Measurements from ENCODE around the gene CAPN7. TPM values are rescaled to one million over a fixed set of nuclear protein-coding genes. Genes with fewer than 3 reads are reported as not detected.

Gene CAPN7
- total RNA-seq, 1 experiment from 2014 or later, result 39.4 TPM

DNA sequence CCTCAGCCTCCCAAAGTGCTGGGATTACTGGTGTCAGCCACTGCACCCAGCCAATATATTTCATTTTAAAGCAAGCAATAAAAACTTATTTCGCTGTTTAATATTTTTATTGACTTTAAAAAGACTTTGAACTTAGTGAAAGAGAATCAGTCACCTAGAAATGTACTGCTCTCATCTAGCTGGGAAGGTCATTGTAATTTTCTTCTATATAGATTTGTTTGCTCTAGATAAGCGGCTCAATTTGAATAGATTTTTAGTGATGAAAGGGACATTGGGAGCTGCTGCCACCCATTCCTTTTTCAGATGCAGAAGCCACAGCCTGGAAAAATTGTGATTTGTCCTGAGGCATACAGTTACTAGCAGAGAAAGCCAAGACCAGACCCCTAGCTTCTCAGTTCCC, 40.1 kb downstream of the CAPN7 start:
- DNase-seq (ENCODE audit: low spot score), result no peak

DNA sequence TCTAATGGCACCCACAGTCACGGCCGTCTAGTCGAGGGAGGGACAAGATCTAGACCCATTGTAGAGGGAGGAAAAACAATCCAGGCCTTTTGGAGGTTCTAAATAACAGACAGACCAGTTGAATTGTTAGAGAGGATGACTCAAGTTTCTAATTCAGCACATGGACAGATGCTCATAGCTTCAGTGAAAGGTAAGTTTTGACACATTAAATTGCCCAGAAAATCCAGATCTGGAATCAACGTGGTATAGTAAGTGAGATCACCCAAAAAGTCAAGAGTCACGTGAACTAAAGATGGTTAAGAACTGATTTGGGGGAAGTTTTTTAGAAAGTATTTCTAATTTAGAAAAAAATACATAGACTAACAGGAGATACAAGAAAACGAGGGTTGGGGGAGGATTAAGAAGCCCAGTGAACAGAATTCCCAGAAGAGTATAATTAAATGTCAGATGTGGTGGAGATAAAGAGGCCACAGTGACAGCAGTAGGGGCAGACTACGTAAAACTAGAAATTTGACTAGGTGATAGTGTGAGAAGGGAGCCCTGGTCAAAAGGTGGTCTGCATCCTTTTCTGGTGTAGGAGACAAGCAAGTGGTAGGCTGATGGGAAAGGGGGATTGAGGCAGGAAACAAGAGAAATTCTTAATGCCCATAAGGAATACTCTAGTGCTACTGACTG, 47.1 kb downstream of the CAPN7 start:
- no peak for DNase-seq (ENCODE audit: low spot score)

DNA sequence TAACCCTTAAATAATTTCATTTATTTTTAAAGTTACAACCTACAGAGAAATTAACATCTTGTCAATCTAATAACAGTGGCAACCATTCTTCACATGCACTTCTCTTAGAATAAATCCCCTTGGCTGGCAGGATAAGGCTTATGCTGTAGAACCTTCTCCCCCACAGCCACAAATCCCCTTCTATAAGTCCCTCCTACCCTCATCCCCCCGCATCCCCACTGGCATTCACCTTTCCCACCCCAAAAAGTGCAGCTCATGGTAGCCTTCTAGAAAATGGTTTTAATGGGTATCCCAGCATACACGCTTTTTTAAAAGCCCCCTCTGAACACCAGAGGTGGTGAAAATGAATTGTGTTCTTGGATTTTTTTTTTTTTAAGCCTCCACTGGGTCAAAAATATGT, 49.2 kb downstream of the CAPN7 start:
- no peak for DNase-seq (ENCODE audit: low spot score)

DNA sequence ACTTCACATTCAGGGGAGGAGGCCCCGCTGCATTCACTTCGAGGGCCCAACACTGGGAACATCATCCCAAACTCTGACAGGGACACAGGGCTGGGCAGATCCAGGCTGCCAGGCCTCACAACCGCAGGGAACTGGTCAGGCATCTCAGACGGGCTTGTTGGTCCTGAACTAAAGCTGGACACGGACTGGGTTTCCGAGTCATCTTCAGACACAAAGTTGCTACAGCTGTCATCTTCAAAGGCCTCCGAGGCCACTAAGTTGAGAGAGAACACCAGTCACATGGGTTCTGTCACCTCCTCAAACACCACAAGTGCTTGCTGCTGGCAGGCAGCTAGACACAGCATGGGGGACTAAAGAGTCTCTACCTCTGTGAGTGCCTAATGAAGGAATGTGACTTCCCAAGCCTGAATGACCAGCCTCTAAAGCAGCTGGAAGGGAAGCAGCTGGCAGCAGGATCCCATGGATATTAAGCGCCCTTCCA, 50.9 kb downstream of the CAPN7 start:
- no peak for DNase-seq (ENCODE audit: low spot score)

DNA sequence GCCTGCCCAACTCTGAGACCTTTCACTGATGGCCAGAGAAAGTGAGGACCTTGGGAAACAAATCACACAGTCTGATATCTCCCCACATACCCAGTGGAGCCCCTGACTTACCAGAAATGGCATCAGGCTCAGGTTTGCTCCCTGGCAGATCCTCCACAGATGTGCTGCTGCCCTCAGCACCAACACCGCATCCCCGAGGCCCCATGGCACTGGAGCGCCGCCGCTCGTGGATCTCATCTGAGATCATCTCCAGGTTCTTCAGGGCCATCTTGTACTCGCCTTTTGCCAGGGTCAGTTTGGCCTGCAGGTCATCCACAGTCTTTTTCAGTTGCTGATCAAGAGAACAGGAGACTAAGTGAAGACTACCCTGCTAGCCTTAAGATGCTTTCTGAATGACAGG, 52.7 kb downstream of the CAPN7 start:
- no peak for DNase-seq (ENCODE audit: low spot score)

DNA sequence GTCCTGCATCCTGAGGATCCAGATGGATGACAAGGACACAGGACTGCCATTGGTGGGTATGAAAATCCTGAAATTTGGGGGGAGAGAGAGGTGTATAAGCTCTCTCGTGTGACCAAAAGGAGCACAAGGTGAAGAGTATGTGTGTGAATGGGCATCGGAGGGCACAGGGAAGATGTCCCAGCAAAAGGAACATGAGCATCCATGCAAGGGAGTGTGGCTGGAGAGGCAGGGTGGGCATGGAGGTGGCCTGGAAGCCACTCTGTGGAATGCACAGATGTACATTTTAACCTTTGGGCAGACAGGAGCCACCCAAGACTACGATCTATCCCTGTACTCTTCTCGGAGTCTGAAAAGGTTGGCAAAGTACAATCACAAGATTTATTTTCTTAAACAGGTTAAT, 54.5 kb downstream of the CAPN7 start:
- DNase-seq (ENCODE audit: low spot score), result no peak

DNA sequence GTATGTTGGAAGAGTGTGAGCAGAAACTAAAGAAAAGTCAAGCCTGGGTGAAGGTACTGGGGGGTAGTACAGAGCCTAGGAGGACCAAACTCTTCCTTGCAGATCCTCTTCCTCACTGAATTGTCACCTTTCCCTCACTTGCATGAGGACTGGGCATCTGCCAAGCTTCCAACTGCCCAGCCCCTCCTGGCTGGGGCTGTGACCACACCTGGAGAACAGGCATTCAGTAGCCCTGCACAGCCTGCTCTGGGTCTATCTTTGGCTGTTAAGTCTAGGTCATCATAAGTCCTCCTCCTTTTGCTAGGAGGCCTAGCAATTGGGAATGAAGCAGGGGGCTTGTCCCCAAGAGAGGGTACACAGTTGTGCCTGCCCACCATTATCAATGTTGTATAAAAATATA, 55.2 kb downstream of the CAPN7 start:
- no peak for DNase-seq (ENCODE audit: low spot score)

DNA sequence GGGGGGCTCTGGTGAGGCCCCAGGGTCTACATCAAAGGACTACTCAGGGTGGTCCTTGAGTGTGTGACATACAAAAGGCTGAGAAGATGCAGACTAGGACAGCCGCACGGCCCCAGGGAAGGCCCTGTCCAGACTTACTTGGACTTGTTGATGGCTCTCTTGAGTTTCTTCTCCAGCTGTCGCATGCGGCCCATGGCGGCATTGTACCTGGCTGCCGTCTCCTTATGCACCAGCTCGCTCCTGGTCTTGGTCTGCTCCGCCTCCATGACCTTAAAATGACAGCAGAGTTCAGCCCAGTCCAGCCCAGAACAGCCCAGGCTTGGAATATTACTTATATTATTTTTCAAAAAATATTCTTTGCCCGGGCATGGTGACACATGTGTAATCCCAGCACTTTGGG, 56.0 kb downstream of the CAPN7 start:
- DNase-seq (ENCODE audit: low spot score), result no peak

DNA sequence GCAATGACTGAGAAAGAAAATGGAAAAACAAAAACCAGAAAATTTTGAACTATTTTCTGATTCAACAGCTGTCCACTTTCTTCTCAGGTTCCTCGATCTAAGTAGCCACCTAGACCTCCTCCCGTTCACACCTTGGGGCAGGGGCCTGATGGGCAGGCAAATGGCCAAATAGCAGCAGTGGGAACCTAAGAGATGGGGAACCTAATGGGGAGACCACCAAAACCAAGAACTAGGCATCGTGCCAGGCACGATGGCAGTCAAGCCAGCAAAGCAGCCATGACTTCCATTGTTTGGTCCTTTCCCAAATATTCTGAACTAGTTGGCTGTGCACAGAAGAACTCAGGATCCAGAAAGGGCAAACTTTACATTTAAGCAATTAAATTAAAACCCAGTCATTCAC, 57.1 kb downstream of the CAPN7 start:
- DNase-seq (ENCODE audit: low spot score), result no peak

DNA sequence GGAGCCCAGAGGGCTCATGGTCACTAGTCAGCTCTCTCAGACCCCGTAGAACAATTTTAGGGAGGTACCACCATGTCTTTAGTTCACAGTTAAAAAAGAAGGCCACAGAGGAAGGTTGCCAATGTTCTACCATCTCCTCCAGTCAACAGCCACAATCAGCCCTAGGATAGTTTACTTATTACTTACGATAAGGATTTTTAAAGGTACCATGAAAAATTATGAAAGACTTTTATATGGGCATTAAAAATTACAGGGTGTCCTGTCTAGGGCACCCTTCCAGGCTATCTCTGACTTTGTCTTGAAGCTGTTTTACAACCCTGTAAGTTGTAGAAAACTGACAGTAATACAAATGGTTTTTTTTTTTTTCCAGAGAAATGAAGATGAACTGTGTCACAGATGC, 57.9 kb downstream of the CAPN7 start:
- DNase-seq (ENCODE audit: low spot score), result no peak

DNA sequence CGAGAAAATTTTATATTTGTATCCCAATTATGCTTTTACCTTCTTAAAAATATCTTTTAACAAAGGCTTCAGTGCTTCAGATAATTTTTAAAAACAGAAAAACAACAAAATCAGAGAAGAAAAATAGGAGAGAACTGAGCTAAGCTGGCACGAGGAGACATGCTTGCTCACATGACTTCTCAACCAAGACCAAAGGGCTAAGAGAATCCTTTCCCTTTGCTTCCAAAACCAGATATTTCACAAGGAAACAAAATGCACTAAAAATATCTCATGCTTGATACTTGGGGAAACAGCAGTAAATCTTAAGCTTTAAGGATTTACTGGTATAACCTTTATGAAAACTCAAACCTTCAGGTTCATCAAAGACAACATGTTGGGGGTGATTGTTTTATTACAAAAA, 58.4 kb downstream of the CAPN7 start:
- DNase-seq (ENCODE audit: low spot score), result no peak

DNA sequence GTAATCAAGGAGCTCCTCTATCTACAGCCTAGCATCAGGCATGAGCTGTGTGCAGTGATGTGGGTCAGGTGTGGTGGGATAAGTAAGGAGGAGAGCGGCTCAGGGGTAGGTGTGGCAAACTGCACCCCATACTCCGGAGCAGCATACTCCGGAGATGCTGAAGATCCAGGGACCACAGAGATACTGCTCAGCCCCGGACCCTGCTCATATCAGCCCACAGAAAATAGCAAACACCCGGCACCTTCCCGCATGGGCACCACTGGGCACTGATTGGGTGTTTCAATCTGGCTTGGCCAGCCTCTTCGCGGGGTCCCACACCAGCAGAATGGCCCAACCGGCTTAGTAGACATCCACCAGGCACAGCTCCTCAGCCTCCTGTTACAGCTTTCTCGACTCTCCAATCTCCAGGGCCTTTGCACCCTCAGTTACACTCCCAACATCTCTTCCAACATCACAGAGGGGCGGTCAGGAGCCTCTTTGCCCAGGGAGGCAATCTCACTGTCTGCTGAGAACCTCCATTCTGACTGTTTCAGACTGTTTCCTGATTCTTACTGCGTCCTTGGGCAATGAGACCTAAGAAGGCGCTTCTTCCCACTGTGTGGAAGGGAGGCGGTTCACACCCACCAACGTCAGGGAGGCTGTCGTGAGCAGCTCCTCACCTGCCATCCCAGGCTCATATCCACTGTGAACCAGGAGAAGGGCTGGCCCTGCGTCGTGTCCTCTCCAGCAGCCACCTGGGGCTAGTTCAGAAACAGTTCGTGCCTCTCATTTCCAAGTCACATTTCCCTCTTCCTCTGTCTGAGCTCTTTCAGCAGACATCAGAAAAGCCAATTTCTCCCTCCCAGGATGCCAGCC, 59.8 kb downstream of the CAPN7 start:
- no peak for DNase-seq (ENCODE audit: low spot score)

DNA sequence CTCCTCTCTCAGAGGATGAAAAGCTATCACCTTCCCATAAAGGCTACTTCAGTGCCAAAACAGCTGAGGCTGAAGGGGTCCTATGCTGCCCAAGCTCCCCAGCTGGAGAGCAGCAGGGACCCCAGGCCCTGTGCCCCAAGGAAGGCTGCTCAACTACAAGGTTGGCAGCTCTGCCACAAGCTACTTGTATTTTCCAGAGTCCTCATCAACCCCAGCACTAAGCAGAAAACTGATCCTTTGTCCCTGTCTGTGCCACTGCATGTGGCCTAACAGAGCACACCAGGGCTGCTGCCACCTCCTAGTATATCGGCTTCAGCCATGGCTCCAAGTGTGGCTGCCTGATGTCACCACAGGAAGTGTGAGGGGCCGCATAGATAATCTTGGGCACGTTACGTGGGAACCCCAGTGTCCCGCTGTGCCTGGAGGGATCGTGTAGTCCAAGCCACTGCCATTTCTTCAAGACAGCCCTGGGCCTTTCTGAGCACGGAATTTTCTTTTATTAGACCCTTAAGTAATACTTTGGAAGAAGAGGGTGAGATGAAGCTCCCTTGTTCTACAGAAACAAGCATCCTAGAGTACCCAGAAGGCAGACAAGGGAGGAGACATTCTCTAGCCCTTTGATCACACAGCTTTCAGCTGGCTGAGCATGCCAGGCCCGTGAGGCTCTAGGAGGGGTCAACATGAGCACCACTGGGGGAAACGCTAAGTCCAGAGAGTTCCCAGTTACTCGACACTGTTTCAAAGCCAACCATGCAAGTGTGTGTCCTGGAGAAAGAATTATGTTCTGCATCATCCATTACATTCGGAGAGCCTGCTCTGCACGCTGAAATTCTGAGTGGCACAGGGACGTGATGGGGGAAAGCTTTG, 60.7 kb downstream of the CAPN7 start:
- DNase-seq (ENCODE audit: low spot score), result no peak

DNA sequence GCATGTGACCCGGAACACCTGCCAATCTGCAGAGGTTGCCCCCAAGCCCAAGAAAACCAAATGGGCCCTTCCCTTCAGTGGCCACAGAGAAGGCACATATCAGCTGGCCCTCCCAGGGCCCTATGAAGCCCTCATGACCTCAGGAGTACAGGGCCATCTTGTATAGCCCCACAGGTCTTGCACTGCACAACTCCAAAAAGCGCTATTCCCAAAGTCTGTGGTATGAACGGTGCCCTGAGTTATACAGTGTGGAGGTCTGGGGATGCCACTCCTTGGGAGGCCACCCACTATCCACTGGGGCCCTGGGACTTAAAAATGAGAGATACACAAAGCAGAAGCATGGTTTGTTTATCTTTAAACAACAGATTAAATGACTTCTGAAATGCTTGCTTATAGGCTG, 61.5 kb downstream of the CAPN7 start:
- DNase-seq (ENCODE audit: low spot score), result no peak

DNA sequence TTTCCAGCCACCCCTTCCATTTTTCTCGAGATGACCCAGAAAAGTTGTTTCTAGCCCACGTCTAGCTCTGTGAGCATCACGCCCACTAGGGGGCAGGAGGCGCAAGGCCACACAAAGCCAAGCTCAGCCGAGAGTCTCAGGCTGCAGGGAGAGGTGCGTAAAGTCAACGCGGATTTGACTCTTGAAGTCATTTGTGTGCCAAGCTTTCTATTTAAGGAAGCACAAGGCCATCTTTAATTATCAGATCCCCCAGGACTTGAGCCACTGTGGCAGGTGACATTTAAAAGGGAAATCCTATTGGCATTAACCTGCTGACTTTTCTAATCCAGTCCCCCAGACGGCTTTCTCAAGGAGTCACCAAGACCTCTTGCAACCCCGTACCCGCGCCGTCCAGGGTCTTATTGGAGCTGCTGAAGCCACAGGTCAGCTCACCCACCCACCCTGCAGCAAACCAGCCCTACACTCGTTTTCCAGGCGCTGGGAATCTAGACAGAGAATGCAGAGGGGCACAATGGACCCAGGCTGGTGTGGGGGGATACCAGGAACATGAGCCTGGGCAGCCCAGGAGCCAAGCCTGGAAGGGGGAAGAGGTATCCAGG, 62.1 kb downstream of the CAPN7 start:
- DNase-seq (ENCODE audit: low spot score), result peak; percentile 82

DNA sequence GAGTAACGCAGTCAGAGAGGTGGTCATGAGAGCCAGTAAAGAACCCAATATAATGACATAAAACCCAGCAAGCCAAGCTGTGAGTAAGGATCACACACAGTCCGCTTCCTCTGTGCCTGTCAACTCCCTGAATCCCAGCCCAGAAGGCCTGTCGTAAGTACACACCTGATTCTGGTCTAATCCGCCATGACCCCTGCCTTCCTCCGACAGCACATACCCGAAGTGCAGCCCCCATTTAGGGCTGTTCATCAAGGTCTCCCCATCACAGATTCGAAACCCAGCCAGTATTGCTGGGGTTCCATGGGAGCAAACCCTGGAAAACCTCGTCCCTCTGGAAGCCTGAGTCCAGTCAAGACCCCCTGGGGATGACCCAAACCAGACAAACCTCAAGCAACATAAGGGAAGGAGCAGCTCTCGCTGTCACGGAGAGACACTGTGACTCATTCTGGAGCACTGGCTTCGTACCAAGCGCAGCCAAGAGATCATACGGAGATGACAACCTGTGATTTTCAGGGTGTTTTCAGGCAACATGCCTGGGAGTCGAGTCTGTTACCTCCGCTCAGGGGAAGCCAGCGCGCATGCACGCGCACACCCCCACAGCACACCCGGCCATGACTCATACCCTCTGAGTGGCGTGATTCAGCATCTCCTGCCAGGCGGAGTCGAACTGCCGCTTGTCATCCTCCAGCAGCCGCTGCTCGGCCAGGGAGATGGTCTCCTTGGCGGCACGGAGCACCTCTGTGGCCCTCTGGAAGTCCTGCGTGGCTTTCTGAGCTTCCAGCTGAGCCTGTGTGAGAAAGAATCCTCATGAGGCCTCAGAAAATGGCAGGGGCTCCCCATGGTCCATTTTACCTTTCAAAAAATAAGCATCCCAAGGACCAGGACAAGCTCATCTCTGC, 63.3 kb downstream of the CAPN7 start:
- peak; percentile 99 for DNase-seq (ENCODE audit: low spot score)

DNA sequence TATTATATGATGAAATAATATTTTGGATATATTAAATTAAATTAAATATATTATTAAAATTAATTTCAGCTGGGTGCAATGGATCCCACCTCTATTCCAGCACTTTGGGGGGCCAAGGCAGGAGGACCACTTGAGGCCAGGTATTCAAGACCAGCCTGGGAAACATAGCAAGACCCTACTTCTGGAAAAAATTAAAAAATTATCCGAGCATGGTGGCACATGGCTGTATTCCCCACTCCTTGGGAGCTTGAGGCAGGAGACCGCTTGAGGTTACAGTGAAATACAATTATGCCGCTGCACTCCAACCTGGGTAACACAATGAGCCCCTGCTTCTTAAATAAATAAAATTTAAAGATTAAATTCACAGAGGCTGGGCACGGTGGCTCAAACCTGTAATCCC, 65.0 kb downstream of the CAPN7 start:
- no peak for DNase-seq (ENCODE audit: low spot score)

DNA sequence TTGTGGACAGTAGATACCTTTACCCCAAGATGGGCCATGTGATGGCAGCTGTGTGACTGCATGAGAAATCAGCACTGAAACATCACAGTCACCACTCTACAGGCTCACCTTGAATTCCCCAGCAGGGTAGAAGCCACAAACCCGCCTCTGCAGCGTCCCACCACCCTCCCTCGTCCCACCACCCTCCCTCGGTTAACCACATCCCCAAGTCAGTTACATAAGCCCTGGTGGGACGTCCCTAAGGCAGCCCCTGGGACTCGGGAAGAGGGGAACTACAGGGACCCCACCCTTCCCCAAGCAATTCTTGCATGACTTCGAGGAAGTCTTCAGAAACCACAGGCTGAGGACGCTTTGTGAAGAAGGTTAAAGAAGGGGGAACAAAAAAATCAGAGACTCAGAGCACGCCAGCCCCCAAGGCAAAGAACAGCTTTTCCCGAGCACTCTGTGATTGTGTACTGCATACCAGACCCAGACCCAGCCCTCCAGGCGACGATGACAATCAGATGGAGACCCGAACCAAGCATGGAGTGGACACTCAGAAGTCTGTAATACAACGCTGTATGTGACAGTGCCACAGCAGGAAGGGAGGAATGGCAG, 65.8 kb downstream of the CAPN7 start:
- DNase-seq (ENCODE audit: low spot score), result peak; percentile 54

DNA sequence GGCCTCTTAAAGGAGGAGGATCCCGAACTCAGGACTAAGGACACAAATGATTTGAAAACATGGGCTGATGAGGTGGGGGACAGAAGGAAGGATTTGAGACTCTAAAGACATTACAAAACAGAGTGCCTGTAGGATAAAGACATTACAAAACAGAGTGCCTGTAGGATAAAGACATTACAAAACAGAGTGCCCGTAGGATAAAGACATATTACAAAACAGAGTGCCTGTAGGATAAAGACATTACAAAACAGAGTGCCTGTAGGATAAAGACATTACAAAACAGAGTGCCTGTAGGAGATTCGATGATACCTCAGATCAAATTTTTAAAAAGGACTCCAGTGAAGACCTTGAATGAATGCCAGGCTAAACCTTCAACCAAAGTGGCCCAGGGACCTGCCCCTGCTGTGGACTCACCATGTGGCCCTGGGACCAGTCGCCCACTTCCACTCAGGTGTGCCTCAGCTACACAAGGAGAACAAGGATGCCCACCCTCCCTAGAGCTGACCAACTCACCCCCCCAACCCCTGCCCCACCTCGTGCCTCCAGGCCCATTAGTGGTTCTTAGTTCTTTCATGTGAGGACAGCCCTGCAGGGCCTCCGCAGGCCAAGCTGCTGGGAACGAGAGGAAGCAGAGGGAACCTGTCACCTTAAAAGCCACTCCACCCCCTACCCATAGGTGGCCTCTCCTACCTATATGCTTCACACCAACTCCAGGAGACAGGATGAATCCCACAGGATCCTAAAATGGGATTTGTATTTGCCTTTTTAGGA, 66.6 kb downstream of the CAPN7 start:
- no peak for DNase-seq (ENCODE audit: low spot score)

DNA sequence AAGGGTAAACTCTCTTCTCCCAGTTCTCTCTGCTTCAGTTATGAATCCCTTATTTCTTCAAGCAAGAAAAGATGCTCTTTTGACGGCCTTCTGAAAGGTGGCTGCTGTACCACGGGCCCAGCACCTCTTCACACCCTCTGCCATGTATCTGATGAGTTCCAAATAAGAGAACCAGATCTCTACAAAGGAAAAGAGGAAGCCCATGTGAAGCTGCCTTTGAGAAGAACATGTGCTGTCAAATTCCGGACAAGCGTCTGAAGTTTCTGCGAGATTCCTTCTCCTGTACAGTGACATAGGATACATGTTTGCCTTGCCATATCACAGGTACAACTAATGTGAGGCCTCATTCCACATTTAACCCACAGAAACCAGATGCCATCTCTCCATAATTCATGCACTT, 67.2 kb downstream of the CAPN7 start:
- DNase-seq (ENCODE audit: low spot score), result no peak

Data from A172 (cell line).